Renal cortical epithelial cell (primary cell): Measurements from ENCODE around the gene PLEKHA5. TPM values are rescaled to one million over a fixed set of nuclear protein-coding genes. Genes with fewer than 3 reads are reported as not detected.

Source experiments
- DNase-seq: peaks from one replicate; pipeline ENCODE4 v3.0.0-alpha.2; 2011; ENCODE audit warnings: low read depth
- total RNA-seq: library from RNA; depleted of rRNA; stranded (reverse); fragments of >200 nt; gene quantifications from 2 replicates; pipeline ENCODE4 v1.2.3, GENCODE V29; 2014

PLEKHA5 gene
- total RNA-seq, 1 donor from 2014 or later = 117 TPM

DNA sequence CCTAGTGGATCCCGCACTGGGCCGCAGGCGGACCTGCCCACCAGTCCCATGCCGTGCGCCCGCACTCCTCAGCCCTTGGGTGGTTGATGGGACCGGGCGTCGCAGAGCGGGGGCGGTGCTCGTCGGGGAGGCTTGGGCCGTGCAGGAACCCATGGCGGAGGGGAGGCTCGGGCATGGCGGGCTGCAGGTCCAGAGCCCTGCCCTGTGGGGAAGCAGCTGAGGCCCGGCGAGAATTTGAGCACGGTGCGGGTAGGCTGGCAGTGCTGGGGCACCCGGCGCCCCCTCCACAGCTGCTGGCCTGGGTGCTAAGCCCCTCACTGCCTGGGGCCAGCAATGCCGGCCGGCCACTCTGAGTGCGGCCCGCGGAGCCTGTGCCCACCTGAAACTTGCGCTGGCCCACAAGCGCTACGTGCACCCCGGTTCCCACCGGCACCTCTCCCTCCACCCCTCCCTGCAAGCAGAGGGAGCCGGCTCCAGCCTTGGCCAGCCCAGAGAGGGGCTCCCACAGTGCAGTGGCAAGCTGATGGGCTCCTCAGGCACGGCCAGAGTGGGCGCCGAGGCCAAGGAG lies 100.8 kb downstream of the PLEKHA5 start:
- no peak for DNase-seq

DNA sequence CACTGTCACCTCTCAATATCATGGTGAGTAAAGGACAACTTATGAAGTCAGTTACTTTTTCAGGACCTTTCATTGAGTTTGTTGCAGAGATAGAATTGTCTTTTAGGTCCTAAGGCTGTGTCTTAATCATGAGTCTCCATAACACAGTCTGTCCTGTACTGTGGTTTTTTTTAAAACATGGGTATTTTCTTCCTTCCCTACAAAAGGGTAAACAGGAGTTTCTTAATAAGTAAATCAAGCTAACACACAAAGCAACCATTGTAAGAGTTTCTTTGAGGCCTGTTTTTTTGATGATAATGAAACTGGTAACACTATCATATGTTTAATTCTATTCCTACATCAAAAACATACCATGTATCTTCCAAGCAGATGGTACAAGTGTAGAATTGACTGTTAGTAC lies 101.4 kb downstream of the PLEKHA5 start:
- DNase-seq = no peak

DNA sequence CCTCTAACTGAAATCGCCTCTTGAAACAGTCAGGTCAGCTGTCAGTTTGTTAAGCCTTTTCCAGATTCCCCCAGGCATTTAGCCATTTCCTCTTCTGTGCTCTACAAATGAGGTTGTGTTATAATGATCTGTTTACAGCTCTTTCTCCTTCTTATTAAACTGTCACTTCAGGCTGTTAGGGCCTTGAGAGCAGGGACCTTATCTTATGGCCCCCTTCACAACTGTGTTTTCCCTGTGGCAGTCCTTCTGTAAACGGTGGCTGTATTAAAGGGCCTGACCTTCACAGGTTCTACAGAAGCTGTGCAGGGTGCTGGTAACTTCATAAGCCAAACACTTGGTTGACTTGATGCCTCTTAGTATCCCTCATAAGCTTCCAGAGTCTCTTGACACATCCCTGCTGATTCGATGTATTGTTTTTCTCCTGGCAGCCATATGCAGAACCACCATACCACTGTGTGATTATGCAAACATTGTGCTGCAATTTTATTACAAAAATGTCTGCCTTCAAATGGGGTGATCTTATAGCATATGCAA lies 104.7 kb downstream of the PLEKHA5 start:
- peak; percentile 59 for DNase-seq

DNA sequence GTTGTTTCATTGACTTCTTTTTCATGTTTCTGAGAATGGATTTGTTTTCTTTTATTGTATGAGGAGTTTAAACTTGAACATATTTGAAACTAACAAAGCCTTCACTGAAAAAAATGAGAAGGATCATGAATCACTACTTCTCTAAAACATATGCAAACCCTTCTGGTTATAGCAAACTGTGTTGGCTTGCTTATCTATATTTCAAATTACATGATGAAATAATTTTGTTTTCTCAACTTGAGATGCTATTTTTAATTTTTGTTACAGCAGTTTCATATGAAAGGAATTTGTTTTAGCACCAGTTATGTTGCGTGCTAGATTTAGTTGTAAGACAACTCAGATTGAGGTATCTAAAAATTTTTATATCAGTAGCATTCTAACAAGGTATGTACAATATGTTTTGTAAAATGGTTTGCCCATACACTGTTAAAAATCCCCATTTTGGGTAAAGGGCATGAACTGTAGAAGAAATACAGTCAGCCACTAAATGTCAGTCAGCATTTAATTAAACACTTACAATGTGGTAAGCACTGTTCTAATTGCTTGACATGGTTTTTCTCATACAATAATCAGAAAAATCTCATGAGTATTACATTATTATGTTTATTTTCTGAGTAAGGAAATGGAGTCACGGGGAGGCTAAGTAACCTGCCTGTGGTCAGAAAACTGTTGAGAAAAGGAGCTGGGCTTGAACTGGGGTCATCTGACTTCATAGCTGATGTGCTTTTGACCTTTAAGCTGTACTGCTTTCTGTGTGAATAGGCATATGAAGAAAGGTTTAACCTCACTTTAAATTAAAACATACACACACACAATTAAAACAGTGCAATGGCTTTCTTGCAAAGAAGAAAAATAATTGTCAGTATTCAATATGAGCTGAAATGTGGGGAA lies 105.7 kb downstream of the PLEKHA5 start:
- peak; percentile 57 for DNase-seq

DNA sequence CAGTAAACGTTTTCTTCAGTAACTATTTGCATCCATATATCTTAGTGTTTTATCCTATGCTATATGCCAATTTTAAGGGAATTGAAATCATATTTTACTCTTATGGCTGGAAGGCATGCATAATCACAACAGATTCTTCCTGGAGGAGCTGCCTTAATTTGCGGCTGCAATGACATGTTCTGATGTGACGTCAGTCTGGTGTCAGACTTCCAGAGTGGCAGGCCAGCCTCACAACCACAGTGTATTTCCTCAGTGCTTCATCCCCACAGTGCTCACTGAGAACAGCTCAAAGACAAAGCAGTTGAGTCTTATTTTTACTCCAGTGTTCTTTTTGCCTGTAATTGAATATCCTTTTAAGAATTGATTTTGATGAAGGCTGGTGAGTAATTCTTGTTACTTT lies 107.1 kb downstream of the PLEKHA5 start:
- peak; percentile 50 for DNase-seq

DNA sequence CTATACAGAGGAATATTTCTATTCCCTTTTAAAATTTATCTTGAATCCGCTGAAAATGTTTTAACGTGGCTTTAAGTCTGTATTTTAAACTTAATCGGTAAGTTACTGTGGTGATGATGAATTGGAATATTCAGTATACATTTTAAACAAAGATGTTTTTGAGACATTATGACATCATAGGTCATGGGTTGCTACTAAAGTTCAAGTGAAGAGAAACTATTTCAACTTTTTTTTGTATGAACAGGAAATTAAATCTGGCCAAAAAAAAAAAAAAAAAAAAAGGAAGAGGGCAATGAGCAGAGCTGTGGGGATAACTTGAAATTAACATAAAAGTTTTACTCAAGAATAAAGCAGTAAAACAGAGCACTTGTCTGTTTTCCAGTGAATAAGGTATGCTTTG lies 109.0 kb downstream of the PLEKHA5 start:
- DNase-seq = no peak

DNA sequence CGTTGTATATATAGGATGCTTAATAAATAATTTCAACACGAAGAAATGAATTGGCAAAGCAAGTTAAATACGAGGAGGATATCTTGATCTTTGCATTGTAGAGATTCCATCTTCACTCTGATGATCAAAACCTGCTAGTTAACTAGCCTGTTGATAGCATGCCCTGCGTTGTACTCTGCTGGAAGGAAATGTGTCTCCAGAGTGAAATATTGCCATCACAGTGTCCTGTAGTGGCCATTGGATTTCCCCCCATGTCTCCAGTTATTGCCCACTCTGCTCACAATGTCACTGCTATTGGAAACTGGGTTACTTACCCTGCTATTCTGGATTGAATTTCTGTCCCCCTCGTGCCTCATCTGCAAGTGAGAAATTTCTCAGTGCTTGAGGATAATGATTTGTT lies 109.6 kb downstream of the PLEKHA5 start:
- DNase-seq = no peak

DNA sequence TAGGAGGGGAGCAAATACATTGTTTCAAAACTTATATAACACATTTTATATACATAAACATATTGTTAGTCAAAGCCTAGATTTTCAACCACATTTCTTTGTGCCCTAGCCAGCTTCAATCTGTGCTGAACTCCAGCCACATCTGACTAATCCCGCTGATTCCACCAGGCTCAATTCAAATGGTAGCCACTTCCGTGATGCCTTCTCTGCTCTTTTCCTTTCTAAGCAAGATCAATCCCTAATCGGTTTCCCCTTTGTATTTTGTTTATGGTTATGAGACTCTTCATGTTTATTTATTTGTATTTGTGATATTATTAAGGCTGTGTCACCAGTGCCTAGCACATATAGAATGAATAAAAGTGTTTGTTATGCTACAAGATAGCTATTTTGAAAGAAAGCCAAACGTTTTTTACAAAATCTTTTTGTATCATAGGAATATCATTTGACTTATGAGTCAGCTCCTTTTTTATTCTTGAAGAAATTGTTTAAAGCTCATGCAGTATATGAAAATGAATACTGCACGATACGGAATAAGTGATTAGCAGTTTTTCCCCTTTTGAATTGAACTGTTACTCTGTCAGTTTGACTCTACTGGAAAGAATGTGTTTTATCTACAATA lies 110.2 kb downstream of the PLEKHA5 start:
- DNase-seq = no peak

DNA sequence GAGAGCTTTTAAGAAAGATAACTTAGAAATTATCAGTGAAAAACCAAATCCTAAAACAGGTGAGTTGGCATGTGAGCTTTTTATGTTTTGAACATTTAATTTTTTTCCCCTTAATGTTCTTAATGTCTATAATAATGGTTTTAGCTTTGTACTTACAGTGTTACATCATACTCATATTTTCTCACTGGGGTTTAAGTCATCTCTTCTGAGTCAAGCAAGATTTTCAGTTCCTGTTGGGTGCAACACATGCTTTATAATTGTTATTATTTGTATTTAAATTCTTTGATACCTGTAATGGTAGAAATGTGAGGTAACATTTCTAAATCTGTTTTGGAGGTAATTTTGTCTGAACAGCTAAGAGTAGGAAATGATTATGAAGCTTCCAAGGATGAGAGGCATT lies 113.0 kb downstream of the PLEKHA5 start:
- no peak for DNase-seq

DNA sequence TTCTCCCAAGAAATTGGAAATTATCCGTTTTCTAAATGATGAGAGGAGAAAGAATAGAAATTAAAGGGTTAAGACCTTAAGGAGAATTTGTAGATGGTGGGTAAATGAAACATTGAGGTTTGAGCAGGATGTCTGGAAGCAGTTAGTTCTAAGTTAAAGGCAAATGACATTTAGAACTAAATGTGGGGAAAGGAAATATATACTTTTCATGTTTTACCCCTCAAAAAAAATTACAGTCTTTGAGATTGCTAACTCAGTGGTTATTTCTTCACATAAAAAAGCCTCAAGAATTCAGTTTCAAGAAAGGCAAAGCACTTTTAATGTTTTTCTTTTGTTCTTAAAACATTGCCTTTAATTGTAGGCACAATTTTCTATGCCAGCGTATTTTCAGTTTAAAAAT lies 114.0 kb downstream of the PLEKHA5 start:
- no peak for DNase-seq

DNA sequence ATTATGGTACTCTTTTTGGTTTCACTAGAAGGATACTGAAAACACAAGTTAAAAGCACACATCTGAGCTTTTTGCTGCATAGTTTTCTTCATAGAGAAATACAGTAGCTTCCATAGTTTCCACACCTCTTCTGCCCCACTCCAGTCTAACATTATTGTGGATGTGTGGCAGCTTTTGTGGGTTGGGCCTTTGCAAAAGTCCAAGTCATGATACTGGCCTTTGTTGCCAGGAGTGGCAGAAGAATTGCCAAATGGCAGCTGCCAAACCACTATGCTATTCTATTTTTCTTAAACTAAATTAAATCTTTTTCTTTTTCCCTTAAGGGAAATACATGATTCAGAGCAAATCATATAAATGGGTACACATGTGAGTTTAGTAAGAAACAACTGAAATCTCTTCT lies 114.8 kb downstream of the PLEKHA5 start:
- no peak for DNase-seq

DNA sequence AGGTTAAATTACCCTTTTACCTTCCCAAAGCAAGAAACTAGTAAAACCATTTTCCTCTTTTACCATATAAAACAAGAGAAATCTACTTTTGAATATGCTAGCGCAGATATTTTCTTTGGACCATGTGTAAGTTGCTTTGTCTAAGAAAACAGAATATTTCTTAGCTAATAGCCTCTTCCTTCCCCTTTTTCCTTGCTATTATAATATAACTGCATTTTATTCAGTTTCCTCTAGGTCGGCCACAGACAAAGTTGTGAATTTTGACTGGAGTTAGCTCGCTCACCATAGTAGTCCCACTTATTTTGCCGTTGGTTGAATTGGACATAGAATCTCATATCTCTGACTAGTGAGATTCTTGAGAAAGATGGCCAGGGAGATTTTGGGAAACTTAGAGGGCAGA lies 115.6 kb downstream of the PLEKHA5 start:
- DNase-seq = no peak

DNA sequence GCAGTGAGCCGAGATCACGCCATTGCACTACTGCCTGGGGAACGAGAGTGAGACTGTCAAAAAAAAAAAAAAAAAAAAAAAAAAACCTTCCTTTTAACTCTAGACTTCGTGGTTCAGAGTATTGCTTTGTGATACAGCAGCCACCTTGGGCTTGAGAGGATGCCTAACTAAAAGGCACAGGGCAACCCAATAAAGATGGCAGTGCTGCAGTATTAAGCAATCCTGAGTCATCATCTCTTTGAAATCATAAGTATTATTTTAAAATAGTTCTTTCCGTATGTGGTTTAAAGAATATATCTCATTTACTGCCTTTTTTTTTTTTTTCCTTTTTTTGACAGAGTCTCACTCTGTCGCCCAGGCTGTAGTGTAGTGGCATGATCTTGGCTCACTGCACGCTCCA lies 116.1 kb downstream of the PLEKHA5 start:
- no peak for DNase-seq

DNA sequence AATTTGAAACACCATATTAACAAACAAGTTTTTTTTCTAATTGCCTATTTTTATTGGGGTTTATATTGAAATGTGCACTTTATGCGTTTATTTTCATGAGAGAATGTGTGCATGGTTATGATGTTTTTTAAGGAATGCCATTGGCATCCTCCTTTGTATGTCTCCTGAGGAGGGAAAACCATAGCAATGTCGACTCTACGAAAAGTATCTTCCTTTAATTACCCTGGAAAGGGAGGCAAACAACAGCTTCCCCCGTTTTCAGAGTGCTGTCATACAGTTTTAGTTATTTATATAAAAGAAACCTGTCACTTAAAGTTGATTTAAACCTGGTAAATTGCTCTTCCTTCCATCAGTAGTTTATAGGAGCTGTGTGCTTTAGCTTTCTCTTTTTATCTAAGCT lies 117.4 kb downstream of the PLEKHA5 start:
- no peak for DNase-seq

DNA sequence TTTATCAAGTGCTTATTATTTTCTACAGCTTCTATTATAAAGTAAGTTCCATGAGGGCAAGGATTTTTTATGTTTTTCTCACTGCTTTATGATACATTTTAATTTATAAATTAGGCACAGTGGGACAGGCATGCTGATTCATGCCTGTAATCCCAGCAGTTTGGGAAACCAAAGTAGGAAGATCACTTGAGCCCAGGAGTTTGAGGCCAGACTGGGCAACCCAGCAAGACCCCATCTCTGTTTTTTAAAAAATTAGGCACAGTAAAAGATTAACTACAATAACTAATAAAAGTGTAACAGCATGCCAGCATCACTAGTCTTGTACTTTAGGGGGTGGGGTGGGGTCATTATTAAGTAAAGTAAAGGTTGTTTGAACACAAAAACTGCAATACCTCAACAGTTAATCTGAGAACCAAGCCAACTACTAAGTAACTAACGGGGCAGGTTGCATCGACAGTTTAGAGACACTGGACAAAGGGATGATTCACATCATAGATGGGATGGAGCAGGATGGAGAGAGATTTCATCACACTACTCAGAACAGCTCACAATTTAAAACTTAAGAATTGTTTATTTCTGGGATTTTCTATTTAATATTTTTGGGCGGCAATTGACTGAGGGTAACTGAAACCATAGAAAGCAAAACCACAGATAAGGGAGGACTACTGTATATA lies 119.5 kb downstream of the PLEKHA5 start:
- DNase-seq = peak; percentile 74

DNA sequence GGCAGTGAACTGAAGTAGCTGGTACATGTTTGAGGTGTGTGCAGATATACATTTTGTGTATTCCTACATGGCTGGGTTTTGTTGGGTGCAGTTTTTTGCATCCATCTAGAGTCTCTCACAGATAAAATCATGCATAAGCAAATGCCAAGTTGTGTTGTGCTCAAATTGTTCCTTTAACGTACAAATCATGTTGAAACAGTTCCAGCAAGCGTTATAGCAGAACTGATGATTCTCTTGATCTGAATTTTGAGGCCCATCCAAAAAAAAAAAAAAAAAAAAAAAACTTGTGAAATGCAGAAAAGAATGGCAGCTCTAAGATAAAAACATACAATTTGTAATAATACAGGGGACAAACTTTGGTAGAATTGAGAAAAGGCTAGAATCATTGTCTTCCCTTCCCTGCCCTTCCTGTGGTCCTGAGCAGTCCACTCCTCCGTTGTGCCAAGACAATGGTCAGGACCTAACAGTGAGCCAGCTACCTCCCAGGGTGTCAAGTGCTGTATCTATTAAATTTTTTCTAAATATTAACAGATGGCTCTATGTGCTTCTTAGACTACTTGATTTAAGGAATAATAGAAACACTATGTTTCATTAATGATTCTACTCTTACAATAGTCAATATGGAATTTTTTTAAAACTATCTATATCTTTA lies 122.1 kb downstream of the PLEKHA5 start:
- DNase-seq = no peak

DNA sequence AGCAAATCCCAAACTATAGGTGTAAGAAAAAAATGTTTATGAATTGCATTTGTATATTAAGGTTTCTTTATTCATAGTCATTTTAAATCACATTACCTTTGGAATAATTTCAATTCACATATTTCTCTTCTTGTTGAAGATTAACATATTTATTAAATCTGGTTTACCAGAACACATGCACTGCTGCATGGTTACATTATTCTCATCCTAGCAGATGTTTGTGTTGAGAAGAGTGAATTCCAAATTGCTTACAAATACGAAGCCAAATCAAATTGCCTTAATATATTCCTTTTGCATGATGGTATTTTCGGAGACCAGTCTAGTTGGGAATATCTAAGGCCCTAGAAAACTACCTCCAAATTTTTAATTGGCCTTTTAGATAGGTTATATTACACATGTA lies 130.6 kb downstream of the PLEKHA5 start:
- no peak for DNase-seq

DNA sequence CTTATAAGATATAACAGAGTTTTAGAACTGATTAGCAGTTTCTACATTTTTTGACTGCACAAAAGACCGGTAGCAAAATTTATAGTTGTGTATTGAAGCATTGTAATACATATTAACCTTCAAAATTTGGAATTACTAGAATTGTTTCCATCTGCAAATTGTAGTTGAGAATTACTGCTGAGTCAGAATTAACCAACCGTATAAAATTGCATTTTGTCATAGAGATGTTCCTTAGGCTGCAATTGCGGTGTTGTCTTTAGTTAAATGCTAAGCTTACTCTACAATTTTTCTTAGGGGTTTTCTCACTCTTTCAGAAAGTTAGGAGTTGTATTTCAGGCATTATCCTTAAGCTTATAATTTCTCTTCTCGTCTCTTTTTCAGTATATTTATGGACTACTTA lies 132.2 kb downstream of the PLEKHA5 start:
- DNase-seq = peak; percentile 76

DNA sequence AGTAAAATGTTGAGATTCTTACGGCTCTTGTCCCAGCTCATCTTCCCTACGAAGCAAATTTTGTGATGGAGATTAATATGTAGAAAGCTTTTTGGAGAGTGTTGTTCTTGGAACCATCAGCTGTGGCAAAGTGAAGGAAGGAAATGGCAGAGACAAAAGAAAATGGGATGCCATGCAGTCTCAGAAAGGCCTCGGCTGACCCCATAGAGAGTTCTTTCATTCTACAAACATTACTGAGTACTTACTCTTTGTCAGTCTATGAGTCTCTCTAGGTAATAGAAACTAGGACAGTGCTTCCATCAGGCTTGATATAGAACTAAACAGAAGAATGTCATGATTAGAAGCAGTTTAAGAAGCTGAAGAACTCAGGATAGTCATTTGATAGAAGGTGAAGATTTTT lies 134.1 kb downstream of the PLEKHA5 start:
- DNase-seq = no peak

DNA sequence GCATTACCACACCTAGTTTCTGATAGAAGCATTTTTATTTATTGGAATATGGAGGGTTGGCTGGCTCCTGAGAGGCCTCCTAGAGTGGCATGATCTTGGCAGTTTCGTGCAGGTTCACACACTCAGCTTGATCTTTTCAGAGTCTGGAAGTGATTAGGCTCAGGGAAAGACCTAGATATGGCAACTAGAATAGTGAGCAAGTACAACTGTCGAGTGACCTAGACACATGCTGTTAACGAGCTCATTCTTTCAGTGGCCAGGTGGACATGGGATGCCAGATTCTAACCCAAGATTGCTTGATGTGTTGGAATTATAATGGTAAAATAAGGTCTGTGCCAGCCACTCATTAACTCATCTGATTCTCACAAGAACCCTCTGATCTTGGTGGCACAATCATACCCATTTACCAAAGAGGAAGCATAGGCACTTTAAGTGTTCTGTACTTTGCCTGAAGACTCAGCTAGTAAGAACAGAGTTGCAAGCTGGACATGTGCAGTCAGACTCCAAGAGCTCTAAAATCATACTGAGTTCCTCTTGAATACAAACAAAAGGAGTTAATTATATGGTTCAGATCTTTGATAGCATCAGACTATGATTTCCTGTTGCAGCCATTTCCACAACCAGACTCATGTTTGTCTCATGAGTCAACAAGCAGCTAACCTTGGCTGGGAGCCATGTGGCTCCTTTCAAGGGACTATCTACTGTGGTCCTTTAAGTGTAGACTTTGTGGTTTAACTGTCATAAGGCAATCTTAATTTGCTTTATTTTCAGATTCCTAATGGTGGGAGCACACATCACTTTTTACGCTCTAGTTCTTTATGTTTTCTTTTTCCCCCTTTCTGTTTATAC lies 144.2 kb downstream of the PLEKHA5 start:
- DNase-seq = peak; percentile 98

DNA sequence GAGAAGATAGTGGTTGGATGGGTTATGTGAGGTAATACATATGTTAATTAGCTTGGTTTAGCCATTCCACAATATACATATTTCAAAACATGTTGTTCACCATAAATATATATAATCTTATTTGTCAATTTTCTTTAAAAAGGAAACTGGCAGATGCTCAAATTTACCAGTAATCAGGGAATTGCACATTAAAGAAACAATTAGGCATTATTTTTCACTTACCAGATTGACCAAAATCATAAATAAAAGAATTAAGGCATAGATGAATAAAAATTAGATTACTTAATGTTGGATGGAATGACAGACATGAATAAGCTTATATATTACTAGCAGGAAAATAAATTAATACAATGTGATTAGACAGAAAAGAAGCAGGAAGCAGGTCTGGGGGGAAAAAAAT lies 147.2 kb downstream of the PLEKHA5 start:
- no peak for DNase-seq
